Osteocyte (in vitro differentiated cells): ENCODE measurements around the gene WDR7. TPM values are rescaled to one million over a fixed set of nuclear protein-coding genes. Genes with fewer than 3 reads are reported as not detected.

Experiments used
- DNase-seq: peaks from one replicate; pipeline ENCODE4 v3.0.0; 2021; ENCODE audit warnings: mixed read lengths; ENCODE audit not compliant: unreplicated experiment; ENCODE audit errors: extremely low spot score
- H3K27ac Mint-ChIP-seq: one replicate; pipeline ENCODE4 v1.8.0; 2021; ENCODE audit warnings: mild to moderate bottlenecking, mixed read lengths; ENCODE audit not compliant: unreplicated experiment
- H3K27me3 Mint-ChIP-seq: one replicate; pipeline ENCODE4 v1.8.0; 2021; ENCODE audit warnings: mixed read lengths; ENCODE audit not compliant: unreplicated experiment
- H3K36me3 Mint-ChIP-seq: one replicate; pipeline ENCODE4 v1.8.0; 2021; ENCODE audit warnings: mixed read lengths; ENCODE audit not compliant: unreplicated experiment
- H3K4me1 Mint-ChIP-seq: one replicate; pipeline ENCODE4 v1.8.0; 2021; ENCODE audit warnings: mixed read lengths; ENCODE audit not compliant: unreplicated experiment
- H3K4me3 Mint-ChIP-seq: one replicate; pipeline ENCODE4 v1.8.0; 2021; ENCODE audit warnings: mild to moderate bottlenecking, moderate library complexity, mixed read lengths; ENCODE audit not compliant: unreplicated experiment
- H3K9me3 Mint-ChIP-seq: one replicate; pipeline ENCODE4 v1.8.0; 2021; ENCODE audit warnings: mixed read lengths; ENCODE audit not compliant: unreplicated experiment
- total RNA-seq: library from RNA; stranded (reverse); gene quantifications from 2 replicates; pipeline ENCODE4 v1.2.1, GENCODE V29; 2021
- TF ChIP-seq, protein P1 (sequence below): fragments of 200-600 bp; sonication (generic); IDR thresholded peaks from 2 replicates; pipeline ENCODE4 v1.5.0; 2021; ENCODE audit warnings: antibody characterized with exemption, mild to moderate bottlenecking, moderate library complexity

Gene WDR7
- total RNA-seq, 1 donor from 2014 or later: 25.9 TPM

DNA sequence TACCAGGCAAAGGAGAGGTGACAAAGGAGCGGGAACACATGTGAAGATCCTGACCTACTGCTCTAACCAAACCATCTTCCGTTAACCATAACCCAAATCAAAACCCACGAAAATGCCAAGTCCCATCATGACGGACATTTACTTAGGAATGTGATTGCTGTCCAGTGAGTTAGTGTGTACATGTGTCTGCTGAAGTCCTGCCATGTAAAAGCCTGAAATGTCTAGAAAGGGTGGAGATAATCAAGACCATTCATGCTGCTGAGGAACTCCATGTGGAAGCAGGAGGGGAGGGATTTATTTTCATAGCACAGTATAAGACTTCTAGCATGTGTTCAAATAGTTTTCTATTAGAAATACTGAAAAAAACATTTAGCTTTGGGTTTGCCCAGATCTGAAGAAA is 358.7 kb downstream of the WDR7 start:
- Mint-ChIP-seq H3K4me1 (peaks cover 5% of the 10 kb centered on the region), H3K36me3 (no peaks in the 10 kb centered on the region), H3K27ac (no peak overlapping the region), H3K27me3 (no peaks in the 10 kb centered on the region), H3K4me3 (no peak overlapping the region), H3K9me3 (no peaks in the 10 kb centered on the region)
- no peak for DNase-seq
- TF ChIP-seq, protein P1, sequence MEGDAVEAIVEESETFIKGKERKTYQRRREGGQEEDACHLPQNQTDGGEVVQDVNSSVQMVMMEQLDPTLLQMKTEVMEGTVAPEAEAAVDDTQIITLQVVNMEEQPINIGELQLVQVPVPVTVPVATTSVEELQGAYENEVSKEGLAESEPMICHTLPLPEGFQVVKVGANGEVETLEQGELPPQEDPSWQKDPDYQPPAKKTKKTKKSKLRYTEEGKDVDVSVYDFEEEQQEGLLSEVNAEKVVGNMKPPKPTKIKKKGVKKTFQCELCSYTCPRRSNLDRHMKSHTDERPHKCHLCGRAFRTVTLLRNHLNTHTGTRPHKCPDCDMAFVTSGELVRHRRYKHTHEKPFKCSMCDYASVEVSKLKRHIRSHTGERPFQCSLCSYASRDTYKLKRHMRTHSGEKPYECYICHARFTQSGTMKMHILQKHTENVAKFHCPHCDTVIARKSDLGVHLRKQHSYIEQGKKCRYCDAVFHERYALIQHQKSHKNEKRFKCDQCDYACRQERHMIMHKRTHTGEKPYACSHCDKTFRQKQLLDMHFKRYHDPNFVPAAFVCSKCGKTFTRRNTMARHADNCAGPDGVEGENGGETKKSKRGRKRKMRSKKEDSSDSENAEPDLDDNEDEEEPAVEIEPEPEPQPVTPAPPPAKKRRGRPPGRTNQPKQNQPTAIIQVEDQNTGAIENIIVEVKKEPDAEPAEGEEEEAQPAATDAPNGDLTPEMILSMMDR: no peak

DNA sequence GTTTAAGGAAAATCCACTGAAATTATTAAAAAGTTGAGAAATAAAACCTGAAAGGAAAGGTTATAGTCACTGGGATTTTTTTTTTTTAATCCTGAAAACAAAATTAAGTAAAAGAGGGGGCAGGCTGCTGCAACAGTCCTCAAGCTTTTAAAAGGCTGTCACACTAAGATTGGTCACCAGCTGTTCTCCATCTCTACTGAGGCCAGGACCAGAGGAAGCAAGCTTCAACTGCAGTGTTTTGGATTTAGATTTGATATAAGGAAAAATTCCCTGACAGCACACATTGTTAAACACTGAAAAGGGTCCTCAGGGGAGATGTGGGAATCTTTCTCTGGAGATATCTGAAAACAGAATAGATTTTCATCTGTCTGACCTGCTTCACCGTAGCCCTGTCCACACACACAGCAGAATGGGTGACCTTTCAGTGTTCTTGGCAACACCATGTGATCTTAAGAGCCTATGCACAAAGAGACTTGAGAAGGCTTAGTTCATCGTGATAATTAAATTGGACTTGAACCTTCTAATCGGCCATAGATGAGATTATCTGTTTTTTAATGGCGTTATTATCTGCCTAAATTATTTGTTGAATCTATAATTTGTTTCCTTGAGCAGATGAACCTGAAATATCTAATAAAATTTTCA is 363.7 kb downstream of the WDR7 start:
- H3K4me1 Mint-ChIP-seq: no peaks in the 10 kb centered on the region
- H3K27me3 Mint-ChIP-seq: no peaks in the 10 kb centered on the region
- H3K4me3 Mint-ChIP-seq: no peak overlapping the region
- TF ChIP-seq, protein P1: no peak
- H3K36me3 Mint-ChIP-seq: no peaks in the 10 kb centered on the region
- DNase-seq: no peak
- H3K27ac Mint-ChIP-seq: no peak overlapping the region
- H3K9me3 Mint-ChIP-seq: no peaks in the 10 kb centered on the region

DNA sequence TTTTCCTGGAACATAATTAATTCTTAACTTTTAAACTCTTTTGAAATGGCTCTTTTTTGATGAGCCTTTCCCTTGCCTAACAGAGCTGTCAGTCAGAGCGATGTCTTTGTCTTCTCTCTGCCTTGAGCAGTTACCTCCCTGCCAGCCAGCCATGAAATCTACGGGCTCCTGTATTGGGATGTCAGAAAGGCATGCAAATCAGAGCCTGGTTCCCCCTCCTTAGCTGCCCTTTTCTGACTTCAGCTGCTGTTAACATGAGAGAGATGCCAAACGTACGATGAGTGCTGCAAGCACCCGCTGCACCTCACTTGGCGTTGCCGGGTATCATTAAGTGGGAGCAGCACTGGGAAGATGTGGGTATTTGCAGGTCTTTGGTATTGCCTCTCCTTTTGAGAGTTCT is 364.3 kb downstream of the WDR7 start:
- TF ChIP-seq, protein P1: no peak
- Mint-ChIP-seq H3K27ac (no peak overlapping the region), H3K27me3 (no peaks in the 10 kb centered on the region), H3K4me1 (no peaks in the 10 kb centered on the region), H3K9me3 (no peaks in the 10 kb centered on the region), H3K4me3 (no peak overlapping the region), H3K36me3 (peaks cover 2% of the 10 kb centered on the region)
- no peak for DNase-seq

DNA sequence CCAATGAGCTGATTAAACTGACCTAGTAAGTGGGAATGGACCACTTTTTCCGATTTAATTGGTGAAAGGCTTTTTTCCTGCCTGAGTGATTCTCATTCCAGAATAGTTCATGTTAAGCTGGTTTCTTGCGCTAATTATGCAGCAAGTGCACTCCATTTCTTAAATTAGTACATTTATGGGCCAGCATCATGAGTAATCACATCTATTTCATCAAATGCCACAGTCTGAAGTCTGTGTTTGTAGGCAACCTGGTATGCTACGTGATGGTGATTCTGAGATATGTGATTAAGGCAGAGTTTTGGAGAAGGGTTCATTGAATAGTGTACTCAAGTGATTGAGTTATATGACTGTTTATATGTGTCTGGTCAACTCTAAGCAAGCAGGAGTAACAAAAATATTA is 367.7 kb downstream of the WDR7 start:
- TF ChIP-seq, protein P1: no peak
- H3K27ac Mint-ChIP-seq: no peak overlapping the region
- no peaks in the 10 kb centered on the region for H3K27me3 Mint-ChIP-seq
- no peaks in the 10 kb centered on the region for H3K9me3 Mint-ChIP-seq
- H3K4me1 Mint-ChIP-seq: no peaks in the 10 kb centered on the region
- peaks cover 10% of the 10 kb centered on the region for H3K36me3 Mint-ChIP-seq
- no peak overlapping the region for H3K4me3 Mint-ChIP-seq
- DNase-seq: no peak

DNA sequence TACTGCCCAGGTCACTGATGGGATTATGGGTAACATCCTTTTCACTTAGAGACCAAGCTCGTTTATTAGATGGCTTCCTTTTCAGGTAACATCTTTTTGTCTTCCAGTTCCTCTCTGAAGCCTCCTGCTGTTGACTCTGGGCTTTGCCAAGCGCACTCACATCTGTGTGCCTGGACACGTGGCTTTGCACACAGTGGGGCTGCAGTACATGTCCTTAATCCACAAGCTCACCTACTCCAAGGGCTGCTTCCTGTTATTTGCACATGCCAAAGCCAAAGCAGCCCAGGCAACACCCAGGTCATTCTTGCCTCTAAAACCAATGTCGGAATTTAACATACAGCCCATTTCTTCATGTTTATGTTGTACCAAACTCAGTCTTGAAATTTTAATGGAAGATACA is 371.6 kb downstream of the WDR7 start:
- no peak for DNase-seq
- Mint-ChIP-seq H3K9me3 (no peaks in the 10 kb centered on the region), H3K27ac (no peak overlapping the region), H3K36me3 (peaks cover 18% of the 10 kb centered on the region), H3K4me3 (no peak overlapping the region), H3K27me3 (no peaks in the 10 kb centered on the region), H3K4me1 (peaks cover 5% of the 10 kb centered on the region)
- TF ChIP-seq, protein P1: no peak
